Chondrocyte (in vitro differentiated cells): Measurements from ENCODE around the gene NDUFAF2. TPM values are rescaled to one million over a fixed set of nuclear protein-coding genes. Genes with fewer than 3 reads are reported as not detected.

Source experiments
- DNase-seq: peaks from one replicate; pipeline ENCODE4 v3.0.0; 2021; ENCODE audit warnings: mixed read lengths, low spot score
- H3K27ac Mint-ChIP-seq: one replicate; pipeline ENCODE4 v1.8.0; 2021; ENCODE audit warnings: mild to moderate bottlenecking, moderate library complexity, mixed read lengths; ENCODE audit not compliant: unreplicated experiment
- H3K27me3 Mint-ChIP-seq: 2 replicates; pipeline ENCODE4 v1.8.0; 2021; ENCODE audit warnings: low read depth, mixed read lengths
- H3K36me3 Mint-ChIP-seq: 2 replicates; pipeline ENCODE4 v1.8.0; 2021; ENCODE audit warnings: low read depth, mixed read lengths
- H3K4me1 Mint-ChIP-seq: 2 replicates; pipeline ENCODE4 v1.8.0; 2021; ENCODE audit warnings: low read depth, mild to moderate bottlenecking, mixed read lengths
- H3K4me3 Mint-ChIP-seq: one replicate; pipeline ENCODE4 v1.8.0; 2021; ENCODE audit warnings: mild to moderate bottlenecking, moderate library complexity, mixed read lengths; ENCODE audit not compliant: unreplicated experiment
- H3K9me3 Mint-ChIP-seq: 2 replicates; pipeline ENCODE4 v1.8.0; 2021; ENCODE audit warnings: low read depth, mixed read lengths
- total RNA-seq: library from RNA; stranded (reverse); gene quantifications from 3 replicates; pipeline ENCODE4 v1.2.1, GENCODE V29; 2021
- TF ChIP-seq, protein P1 (sequence below): fragments of 200-600 bp; sonication (generic); IDR thresholded peaks from 2 replicates; pipeline ENCODE4 v1.5.0; 2021; ENCODE audit warnings: antibody characterized with exemption, mild to moderate bottlenecking, moderate library complexity

Gene NDUFAF2
- total RNA-seq, 1 donor from 2014 or later, result 32.9 TPM

DNA sequence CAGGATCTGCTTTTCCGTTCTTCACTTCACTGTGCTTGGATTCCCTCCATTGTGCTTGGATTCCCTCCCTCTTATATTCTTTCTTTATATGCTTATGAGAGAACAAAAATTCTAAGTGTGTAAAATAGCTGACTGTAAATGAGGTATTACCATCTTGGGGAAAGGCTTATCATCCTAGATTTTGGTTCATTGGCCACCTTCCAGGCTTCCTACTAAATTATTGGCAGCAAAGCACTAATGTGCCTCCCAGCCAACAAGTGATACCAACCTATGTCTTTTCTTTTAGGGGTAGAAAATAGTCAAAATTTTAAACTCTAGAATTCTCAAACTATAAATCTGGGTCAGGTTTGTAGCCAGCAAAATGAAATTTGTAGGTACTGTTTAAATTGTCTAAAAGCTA, 52.7 kb downstream of the NDUFAF2 start:
- no peak for DNase-seq
- Mint-ChIP-seq H3K4me1 (peaks cover 7% of the 10 kb centered on the region), H3K4me3 (no peak overlapping the region)

GRCh38 chr5:61000887-61001286, 55.9 kb downstream of the NDUFAF2 start:
- Mint-ChIP-seq H3K36me3 (no peaks in the 10 kb centered on the region), H3K4me1 (peaks cover 16% of the 10 kb centered on the region), H3K27me3 (no peaks in the 10 kb centered on the region), H3K27ac (no peak overlapping the region), H3K9me3 (no peaks in the 10 kb centered on the region), H3K4me3 (no peak overlapping the region)
- no peak for DNase-seq
- TF ChIP-seq, protein P1, sequence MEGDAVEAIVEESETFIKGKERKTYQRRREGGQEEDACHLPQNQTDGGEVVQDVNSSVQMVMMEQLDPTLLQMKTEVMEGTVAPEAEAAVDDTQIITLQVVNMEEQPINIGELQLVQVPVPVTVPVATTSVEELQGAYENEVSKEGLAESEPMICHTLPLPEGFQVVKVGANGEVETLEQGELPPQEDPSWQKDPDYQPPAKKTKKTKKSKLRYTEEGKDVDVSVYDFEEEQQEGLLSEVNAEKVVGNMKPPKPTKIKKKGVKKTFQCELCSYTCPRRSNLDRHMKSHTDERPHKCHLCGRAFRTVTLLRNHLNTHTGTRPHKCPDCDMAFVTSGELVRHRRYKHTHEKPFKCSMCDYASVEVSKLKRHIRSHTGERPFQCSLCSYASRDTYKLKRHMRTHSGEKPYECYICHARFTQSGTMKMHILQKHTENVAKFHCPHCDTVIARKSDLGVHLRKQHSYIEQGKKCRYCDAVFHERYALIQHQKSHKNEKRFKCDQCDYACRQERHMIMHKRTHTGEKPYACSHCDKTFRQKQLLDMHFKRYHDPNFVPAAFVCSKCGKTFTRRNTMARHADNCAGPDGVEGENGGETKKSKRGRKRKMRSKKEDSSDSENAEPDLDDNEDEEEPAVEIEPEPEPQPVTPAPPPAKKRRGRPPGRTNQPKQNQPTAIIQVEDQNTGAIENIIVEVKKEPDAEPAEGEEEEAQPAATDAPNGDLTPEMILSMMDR, result no peak

More for the DNA sequence above, 52.7 kb downstream of the NDUFAF2 start:
- H3K27me3 Mint-ChIP-seq, result no peaks in the 10 kb centered on the region
- TF ChIP-seq, protein P1, result no peak
- H3K9me3 Mint-ChIP-seq, result no peaks in the 10 kb centered on the region
- H3K27ac Mint-ChIP-seq, result no peak overlapping the region
- no peaks in the 10 kb centered on the region for H3K36me3 Mint-ChIP-seq

DNA sequence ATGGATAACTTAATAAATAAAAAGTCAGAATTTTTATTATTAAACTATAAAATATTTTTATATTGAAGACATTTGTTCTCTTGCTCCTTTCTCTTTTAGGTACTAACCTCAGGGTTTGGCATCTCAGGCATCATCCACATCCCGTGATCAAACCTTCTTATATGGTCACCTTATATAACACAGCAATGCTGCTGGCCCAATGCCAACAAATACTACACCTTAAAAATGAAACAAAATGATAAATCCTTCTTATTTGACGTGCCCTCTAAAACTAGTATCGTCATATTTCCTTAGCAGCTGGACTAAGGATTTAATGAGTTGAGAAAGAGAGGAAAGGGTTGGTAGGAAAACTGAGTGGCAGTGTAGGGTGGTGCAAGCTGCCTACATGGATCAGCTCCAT, 56.6 kb downstream of the NDUFAF2 start:
- TF ChIP-seq, protein P1, result no peak
- Mint-ChIP-seq H3K4me1 (peaks cover 16% of the 10 kb centered on the region), H3K9me3 (peaks cover 2% of the 10 kb centered on the region), H3K27me3 (no peaks in the 10 kb centered on the region), H3K4me3 (no peak overlapping the region), H3K27ac (no peak overlapping the region), H3K36me3 (no peaks in the 10 kb centered on the region)
- no peak for DNase-seq

DNA sequence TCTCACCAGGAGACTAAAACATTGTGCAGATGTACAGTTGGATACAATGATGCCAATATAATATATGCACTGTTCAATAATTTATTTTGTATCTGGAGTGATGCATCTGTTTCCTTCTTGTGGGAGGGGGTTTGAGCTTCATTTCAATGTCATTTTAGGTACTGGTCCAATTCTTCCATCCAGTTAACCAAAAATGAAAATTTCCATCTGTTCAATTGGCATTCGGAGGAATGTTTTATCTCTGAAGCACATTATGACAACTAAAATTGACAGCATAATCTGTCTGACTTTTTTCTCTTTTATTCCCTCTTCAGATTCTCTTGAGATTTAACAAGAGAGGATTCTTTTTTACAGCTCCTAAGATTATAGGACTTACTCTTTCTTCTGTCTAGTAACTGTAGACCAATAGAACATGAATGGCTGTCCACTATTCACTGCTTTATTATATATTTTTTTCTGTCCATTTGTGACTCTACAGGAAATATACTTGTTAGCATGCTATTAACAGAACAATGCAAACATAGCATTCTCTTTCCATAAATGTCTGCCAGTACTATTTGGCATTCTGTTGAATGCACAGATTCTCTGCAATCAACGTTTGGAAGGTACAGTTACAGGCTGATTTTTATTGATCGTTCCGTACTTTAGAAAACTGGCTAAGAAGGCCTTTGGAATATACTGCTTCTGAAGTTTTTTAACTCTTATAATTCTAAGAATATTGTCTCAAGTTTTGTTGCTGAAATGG, 57.8 kb downstream of the NDUFAF2 start:
- Mint-ChIP-seq H3K4me3 (no peak overlapping the region), H3K36me3 (no peaks in the 10 kb centered on the region), H3K4me1 (peaks cover 16% of the 10 kb centered on the region), H3K9me3 (peaks cover 2% of the 10 kb centered on the region), H3K27ac (no peak overlapping the region), H3K27me3 (no peaks in the 10 kb centered on the region)
- TF ChIP-seq, protein P1, result no peak
- DNase-seq, result no peak

DNA sequence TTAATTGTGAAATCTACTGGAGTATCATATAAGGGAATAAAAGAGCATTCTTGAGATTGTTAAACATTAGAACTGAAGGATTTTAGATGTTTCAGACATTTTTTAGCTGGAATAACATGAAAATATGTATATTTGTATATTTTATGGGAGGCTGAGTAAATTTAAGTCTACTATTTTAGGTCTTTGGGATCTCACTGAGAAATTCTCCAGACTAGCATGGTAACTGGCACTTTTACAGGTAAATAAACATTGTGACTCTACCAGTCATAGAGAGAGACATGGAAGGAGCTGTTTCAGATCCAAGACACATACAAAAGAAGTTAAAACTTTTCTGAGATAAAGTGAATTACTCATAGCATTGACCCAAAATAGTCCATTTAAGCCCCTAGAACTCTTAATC, 59.4 kb downstream of the NDUFAF2 start:
- TF ChIP-seq, protein P1, result no peak
- Mint-ChIP-seq H3K4me1 (peaks cover 16% of the 10 kb centered on the region), H3K36me3 (no peaks in the 10 kb centered on the region), H3K4me3 (no peak overlapping the region), H3K27ac (no peak overlapping the region), H3K9me3 (peaks cover 2% of the 10 kb centered on the region), H3K27me3 (no peaks in the 10 kb centered on the region)
- DNase-seq, result no peak
